ENCODE data around the gene ATL3.
"Not testable (repeated sequence)": the region's sequence is repeated elsewhere in the genome, so short reads cannot be mapped to it uniquely, and the experiment has no call there.

Gene ATL3

GRCh38 chr11:63681321-63682065, 10.3 kb upstream of the ATL3 start, which contains the start of gene RTN3:
RTN3 (plus strand) TSS chr11:63681500; CDS start chr11:63681637, 137 bp downstream.
- peak; percentile 98 for DNase-seq

- no peak for DNase-seq
These were observed 9.7 kb upstream of the ATL3 start for GRCh38 chr11:63680834-63681320.

GRCh38 chr11:63673579-63673978, 2.4 kb upstream of the ATL3 start:
- DNase-seq, result no peak

GRCh38 chr11:63672936-63673539, 1.9 kb upstream of the ATL3 start:
- no peak for DNase-seq

GRCh38 chr11:63672156-63672463, 934 bp upstream of the ATL3 start:
- DNase-seq, result no peak

- DNase-seq, result peak; percentile 16
These were observed 499 bp downstream of the ATL3 start for GRCh38 chr11:63670433-63671321.

- DNase-seq, result no peak
These were observed 1.1 kb downstream of the ATL3 start for GRCh38 chr11:63670096-63670432.

GRCh38 chr11:63667995-63668795, 3.0 kb downstream of the ATL3 start:
- DNase-seq, result no peak

GRCh38 chr11:63666874-63667273, 4.3 kb downstream of the ATL3 start:
- no peak for DNase-seq

GRCh38 chr11:63663809-63664208, 7.4 kb downstream of the ATL3 start:
- DNase-seq, result no peak

- no peak for DNase-seq
These were observed 10.2 kb downstream of the ATL3 start for GRCh38 chr11:63660972-63661371.

GRCh38 chr11:63652671-63653070, 18.5 kb downstream of the ATL3 start:
- no peak for DNase-seq

GRCh38 chr11:63643205-63643604, 28.0 kb downstream of the ATL3 start:
- no peak for DNase-seq

GRCh38 chr11:63641727-63642126, 29.4 kb downstream of the ATL3 start:
- no peak for DNase-seq

GRCh38 chr11:63639199-63639832, 31.9 kb downstream of the ATL3 start:
- DNase-seq, result no peak

GRCh38 chr11:63638436-63638835, 32.7 kb downstream of the ATL3 start:
- not testable (repeated sequence) for DNase-seq

- DNase-seq, result peak; percentile 75
These were observed 35.3 kb downstream of the ATL3 start for GRCh38 chr11:63635762-63636465.

- no peak for DNase-seq
These were observed 41.8 kb downstream of the ATL3 start for GRCh38 chr11:63629426-63629825.

GRCh38 chr11:63623513-63624140, 47.5 kb downstream of the ATL3 start:
- DNase-seq, result no peak

- DNase-seq, result no peak
These were observed 48.9 kb downstream of the ATL3 start for GRCh38 chr11:63622323-63622722.

GRCh38 chr11:63621071-63621470, 50.1 kb downstream of the ATL3 start:
- DNase-seq, result no peak

Data from activated CD4-positive, alpha-beta T cell treated with anti-CD3 and anti-CD28 coated beads, Interleukin-2, amount 50 U/mL, for 1 hour (primary cell).